Measurements from ENCODE around the gene EDA2R.

EDA2R gene

GRCh38 chrX:66633541-66633940 lies 5.3 kb downstream of the EDA2R start:
- H4K20me1 ChIP-seq (ENCODE audit: insufficient read depth, low read length): no peaks in the 10 kb centered on the region
- H3K9me3 ChIP-seq (ENCODE audit: insufficient read depth, low read length): no peaks in the 10 kb centered on the region
- no peaks in the 10 kb centered on the region for H3K4me1 ChIP-seq (ENCODE audit: low read length)
- H3K4me3 ChIP-seq (ENCODE audit: low read length): no peak overlapping the region
- TF ChIP-seq EZH2phosphoT487 (IDR thresholded peaks at IDR 0.05; ENCODE audit: low read depth): no peak
- no peak for TF ChIP-seq CTCF (IDR thresholded peaks at IDR 0.05; ENCODE audit: low read depth, low read length)
- no peaks in the 10 kb centered on the region for H3K27me3 ChIP-seq (ENCODE audit: low read depth, low read length)
- no peak overlapping the region for H2AFZ ChIP-seq (ENCODE audit: low read depth, low read length)
- no peak overlapping the region for H3K9ac ChIP-seq (ENCODE audit: low read length)
- H3K79me2 ChIP-seq (ENCODE audit: low read length): no peaks in the 10 kb centered on the region
- no peak overlapping the region for H3K4me2 ChIP-seq (ENCODE audit: low read length)
- H3K36me3 ChIP-seq (replicated peaks; ENCODE audit: low read depth, low read length): no peaks in the 10 kb centered on the region
- no peak overlapping the region for H3K27ac ChIP-seq (ENCODE audit: low read length)

- Histone ChIP-seq H3K27ac (ENCODE audit: low read length) (no peak overlapping the region), H3K9ac (ENCODE audit: low read length) (no peak overlapping the region), H3K79me2 (ENCODE audit: low read length) (no peaks in the 10 kb centered on the region), H4K20me1 (ENCODE audit: insufficient read depth, low read length) (no peaks in the 10 kb centered on the region), H2AFZ (ENCODE audit: low read depth, low read length) (no peak overlapping the region), H3K4me1 (ENCODE audit: low read length) (no peaks in the 10 kb centered on the region), H3K27me3 (ENCODE audit: low read depth, low read length) (no peaks in the 10 kb centered on the region), H3K4me3 (ENCODE audit: low read length) (no peak overlapping the region), H3K36me3 (replicated peaks; ENCODE audit: low read depth, low read length) (no peaks in the 10 kb centered on the region), H3K9me3 (ENCODE audit: insufficient read depth, low read length) (no peaks in the 10 kb centered on the region), H3K4me2 (ENCODE audit: low read length) (no peak overlapping the region)
- TF ChIP-seq CTCF (IDR thresholded peaks at IDR 0.05; ENCODE audit: low read depth, low read length): no peak
- TF ChIP-seq EZH2phosphoT487 (IDR thresholded peaks at IDR 0.05; ENCODE audit: low read depth): no peak
Observed at GRCh38 chrX:66632981-66633380, 5.9 kb downstream of the EDA2R start.

DNA sequence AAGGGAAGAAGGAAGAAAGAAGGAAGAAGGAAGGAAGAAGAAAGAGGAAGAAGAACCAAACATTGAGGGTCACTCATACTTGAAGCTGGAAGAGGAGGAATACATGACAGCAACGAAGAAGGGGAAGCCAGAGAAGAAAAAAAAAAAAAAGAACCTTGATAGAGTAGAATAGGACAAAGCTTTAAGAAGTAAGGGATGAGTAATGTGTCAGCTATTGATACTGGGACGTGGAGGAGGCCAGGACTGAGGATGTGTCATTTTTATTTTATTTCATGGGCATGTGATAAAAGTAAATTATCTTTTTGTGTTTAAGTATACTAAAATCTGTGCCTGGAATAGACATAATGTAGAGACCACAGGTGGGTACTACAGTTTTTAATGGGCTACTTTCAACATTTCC lies 6.4 kb downstream of the EDA2R start:
- no peak overlapping the region for H3K4me3 ChIP-seq (ENCODE audit: low read length)
- no peaks in the 10 kb centered on the region for H3K36me3 ChIP-seq (replicated peaks; ENCODE audit: low read depth, low read length)
- TF ChIP-seq EZH2phosphoT487 (IDR thresholded peaks at IDR 0.05; ENCODE audit: low read depth) (no peak), CTCF (IDR thresholded peaks at IDR 0.05; ENCODE audit: low read depth, low read length) (no peak)
- no peak overlapping the region for H3K9ac ChIP-seq (ENCODE audit: low read length)
- H3K27me3 ChIP-seq (ENCODE audit: low read depth, low read length): no peaks in the 10 kb centered on the region
- no peak overlapping the region for H3K27ac ChIP-seq (ENCODE audit: low read length)
- H4K20me1 ChIP-seq (ENCODE audit: insufficient read depth, low read length): no peaks in the 10 kb centered on the region
- H3K9me3 ChIP-seq (ENCODE audit: insufficient read depth, low read length): no peaks in the 10 kb centered on the region
- H3K79me2 ChIP-seq (ENCODE audit: low read length): no peaks in the 10 kb centered on the region
- no peak overlapping the region for H3K4me2 ChIP-seq (ENCODE audit: low read length)
- no peak overlapping the region for H2AFZ ChIP-seq (ENCODE audit: low read depth, low read length)
- H3K4me1 ChIP-seq (ENCODE audit: low read length): no peaks in the 10 kb centered on the region

DNA sequence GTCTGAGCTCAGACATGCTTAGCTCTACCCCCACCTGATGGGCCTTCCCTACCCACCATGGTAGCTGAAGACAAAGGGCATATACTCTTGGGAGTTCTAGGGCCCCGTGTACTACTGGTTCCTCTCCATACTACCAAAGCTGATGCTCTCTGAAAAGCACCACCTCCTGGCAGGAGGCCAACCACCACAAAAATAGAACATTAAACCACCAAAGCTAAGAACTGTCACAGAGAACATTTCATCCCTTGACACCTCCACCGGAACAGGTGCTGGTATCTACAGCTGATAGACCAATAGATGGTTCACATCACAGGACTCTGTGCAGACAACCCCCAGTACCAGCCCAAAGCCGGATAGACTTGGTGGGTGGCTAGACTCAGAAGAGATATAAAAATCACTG lies 13.4 kb downstream of the EDA2R start:
- Histone ChIP-seq H3K4me2 (ENCODE audit: low read length) (no peak overlapping the region), H3K27ac (ENCODE audit: low read length) (no peak overlapping the region), H3K4me3 (ENCODE audit: low read length) (no peak overlapping the region), H3K27me3 (ENCODE audit: low read depth, low read length) (no peaks in the 10 kb centered on the region), H3K9me3 (ENCODE audit: insufficient read depth, low read length) (no peaks in the 10 kb centered on the region), H3K79me2 (ENCODE audit: low read length) (no peaks in the 10 kb centered on the region), H2AFZ (ENCODE audit: low read depth, low read length) (no peak overlapping the region), H4K20me1 (ENCODE audit: insufficient read depth, low read length) (no peaks in the 10 kb centered on the region), H3K4me1 (ENCODE audit: low read length) (no peaks in the 10 kb centered on the region), H3K36me3 (replicated peaks; ENCODE audit: low read depth, low read length) (no peaks in the 10 kb centered on the region), H3K9ac (ENCODE audit: low read length) (no peak overlapping the region)
- TF ChIP-seq EZH2phosphoT487 (IDR thresholded peaks at IDR 0.05; ENCODE audit: low read depth) (no peak), CTCF (IDR thresholded peaks at IDR 0.05; ENCODE audit: low read depth, low read length) (no peak)
